HG02763 (cell line): ENCODE data around the gene ACO2.

Experiments used
- ATAC-seq: cut with Tn5 transposase; IDR thresholded peaks from one replicate; pipeline ENCODE4 v1.9.1; 2021; ENCODE audit warnings: mild to moderate bottlenecking, moderate library complexity; ENCODE audit not compliant: unreplicated experiment

ACO2 gene

DNA sequence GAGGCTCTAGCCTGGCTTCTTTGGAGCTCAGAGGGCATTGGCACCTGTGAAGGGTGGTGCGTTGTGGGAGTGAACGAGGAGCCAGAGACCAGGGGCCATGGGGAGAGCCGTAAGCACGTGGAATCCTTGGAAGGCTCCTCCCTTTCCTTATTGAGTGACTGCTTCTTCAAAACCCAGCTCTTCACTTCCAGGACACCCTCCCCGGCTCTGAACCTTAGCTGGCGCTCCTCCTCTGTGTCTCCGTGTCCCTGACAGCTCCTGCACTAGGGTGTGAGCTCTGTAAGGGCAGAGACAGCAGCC is 49.1 kb downstream of the ACO2 start:
- no peak for ATAC-seq

DNA sequence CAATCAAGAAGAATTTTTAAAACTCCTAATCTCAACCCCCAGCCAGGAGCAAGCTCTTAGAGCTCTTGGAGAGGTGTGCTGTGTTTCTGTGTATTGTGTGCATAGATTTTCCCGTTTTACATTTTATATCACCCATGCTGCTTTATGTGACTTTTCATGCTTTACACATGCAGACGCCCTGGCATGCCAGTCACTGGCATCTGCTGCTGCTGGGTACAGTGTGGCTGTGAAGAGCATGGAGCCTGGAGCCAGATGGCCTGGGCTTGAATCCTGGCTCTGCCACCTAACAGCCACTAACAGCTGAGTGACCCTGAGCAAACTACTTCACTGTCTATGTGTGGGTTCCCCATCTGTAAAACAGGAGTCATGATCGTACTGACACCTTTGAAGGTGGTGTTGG is 52.2 kb downstream of the ACO2 start:
- ATAC-seq = no peak

DNA sequence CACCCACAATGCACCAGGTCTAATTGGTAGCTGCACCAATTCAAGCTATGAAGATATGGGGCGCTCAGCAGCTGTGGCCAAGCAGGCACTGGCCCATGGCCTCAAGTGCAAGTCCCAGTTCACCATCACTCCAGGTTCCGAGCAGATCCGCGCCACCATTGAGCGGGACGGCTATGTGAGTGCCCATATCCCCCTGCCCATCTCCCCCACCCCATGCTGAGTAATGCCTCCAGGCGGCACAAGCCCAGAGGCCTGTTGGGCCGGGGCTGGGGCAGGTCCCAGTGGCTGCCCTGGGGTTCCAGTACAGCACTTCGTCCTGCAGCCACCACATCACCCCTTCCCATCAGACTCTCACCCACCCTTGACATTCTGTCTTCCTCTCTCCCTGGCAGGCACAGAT is 53.9 kb downstream of the ACO2 start:
- no peak for ATAC-seq

GRCh38 chr22:41523464-41524221 is 54.7 kb downstream of the ACO2 start:
- no peak for ATAC-seq

GRCh38 chr22:41524251-41524661 is 55.3 kb downstream of the ACO2 start:
- ATAC-seq = no peak

GRCh38 chr22:41524809-41525449 is 56.0 kb downstream of the ACO2 start:
- no peak for ATAC-seq

GRCh38 chr22:41525450-41526225 is 56.7 kb downstream of the ACO2 start:
- no peak for ATAC-seq

- no peak for ATAC-seq
Observed at GRCh38 chr22:41526226-41526829, 57.4 kb downstream of the ACO2 start.

DNA sequence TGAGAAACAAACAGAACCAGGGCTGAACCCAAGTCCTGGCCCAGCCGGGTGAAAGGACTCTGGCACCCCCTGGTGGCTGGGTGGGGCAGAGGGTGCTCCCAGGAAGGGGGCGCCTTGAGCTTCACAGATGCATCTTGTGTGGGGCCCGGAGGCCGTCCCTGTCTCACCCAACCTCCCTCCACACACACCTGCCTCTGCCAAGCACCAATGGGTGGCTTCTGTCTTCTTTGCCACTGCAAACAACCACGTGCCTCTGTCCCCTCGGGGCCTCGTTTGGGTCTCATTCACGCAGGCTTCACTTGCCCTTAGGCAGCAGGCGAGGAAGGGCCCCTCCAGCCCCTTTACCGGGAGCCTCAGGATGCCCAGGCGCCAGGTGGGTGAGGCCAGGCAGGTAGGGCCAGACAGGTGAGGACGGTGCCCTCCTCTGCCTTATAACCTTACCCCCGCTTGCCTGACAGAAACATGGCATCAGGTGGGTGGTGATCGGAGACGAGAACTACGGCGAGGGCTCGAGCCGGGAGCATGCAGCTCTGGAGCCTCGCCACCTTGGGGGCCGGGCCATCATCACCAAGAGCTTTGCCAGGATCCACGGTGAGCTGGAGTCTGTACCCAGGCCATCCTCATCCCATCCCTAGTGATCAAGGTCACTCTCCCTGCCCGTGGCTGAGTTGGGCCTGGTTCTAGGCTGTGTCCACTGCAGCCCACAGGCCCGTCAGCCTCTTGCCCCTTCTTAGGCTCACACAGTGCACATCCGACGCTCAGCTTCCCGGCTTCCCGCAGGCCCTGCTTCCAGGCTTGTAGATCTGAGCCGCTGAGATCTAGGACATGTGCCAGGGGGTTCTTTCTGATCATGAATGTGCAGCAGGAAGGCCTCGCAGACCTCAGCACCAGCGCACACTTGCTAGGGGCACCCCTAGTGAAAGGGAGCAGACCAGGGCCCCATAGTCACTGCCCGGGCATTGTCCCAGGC is 58.2 kb downstream of the ACO2 start:
- no peak for ATAC-seq

GRCh38 chr22:41528132-41528766 is 59.3 kb downstream of the ACO2 start:
- no peak for ATAC-seq

DNA sequence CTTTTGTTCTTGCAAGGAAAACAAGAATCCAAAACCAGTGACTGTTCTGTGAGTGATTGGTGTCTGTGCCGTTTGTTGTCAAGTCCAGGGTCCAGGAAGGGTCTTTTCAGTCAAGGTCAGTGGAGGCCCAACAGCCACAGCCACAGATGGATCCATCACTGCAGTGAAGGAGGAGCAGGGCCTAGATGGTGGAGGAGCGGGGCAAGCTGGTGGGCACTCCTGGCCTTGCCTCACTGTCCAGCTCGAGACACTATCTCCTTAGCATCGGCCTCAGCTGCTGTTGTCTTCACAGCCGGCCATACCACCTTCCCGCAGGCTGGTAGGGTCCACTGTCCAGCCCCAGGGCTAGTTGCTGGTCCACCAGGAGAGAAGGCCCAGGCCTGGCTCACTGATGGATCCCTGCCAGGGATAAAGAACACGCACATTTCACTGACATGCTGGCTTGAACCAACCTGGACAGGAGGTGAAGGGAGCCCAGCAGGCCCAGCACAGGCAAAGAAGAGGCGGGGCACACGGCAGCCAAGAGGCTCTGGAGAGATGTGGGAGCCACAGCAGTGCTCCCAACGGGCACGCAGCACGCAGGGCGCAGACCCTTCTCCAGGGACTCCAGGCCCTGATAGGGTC is 60.1 kb downstream of the ACO2 start:
- ATAC-seq = no peak

GRCh38 chr22:41530890-41531714 is 62.2 kb downstream of the ACO2 start:
- no peak for ATAC-seq

GRCh38 chr22:41531715-41532477 is 63.0 kb downstream of the ACO2 start:
- no peak for ATAC-seq

GRCh38 chr22:41532908-41533825 is 64.2 kb downstream of the ACO2 start:
- no peak for ATAC-seq

DNA sequence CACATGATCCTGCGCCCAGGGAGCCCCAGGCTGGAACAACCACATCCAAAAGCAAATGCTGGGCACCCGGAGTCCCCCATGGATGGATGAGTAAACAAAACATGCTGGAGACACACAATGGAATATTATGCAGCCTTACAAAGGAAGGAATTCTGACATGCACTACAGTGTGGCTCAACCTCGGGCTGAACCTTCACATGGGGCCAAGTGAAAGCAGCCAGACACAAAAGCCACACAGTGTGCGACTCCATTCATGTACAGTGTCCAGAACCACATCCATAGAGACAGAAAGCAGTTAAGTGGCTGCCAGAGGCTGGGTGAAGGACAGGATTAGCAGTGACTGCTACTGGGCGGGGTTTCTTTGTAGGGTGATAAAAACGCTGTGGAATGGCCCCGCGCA is 65.3 kb downstream of the ACO2 start:
- ATAC-seq = no peak

DNA sequence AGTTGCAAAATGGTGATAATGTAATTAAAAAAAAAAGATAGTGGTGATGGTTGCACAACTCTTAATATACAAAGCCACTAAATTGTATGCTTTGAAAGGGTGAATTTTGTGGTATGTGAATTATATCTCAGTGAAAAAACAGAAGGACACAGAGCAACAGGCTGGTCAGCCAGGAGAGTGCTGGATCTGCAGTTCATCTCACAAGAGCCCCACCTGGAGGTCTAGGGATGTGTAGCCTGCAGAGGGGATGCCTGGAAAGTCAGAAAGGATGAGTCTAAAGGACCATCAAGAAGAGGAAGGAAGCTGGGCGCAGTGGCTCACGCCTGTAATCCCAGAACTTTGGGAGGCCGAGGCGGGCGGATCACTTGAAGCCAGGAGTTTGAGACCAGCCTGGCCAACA is 66.3 kb downstream of the ACO2 start:
- ATAC-seq = no peak

DNA sequence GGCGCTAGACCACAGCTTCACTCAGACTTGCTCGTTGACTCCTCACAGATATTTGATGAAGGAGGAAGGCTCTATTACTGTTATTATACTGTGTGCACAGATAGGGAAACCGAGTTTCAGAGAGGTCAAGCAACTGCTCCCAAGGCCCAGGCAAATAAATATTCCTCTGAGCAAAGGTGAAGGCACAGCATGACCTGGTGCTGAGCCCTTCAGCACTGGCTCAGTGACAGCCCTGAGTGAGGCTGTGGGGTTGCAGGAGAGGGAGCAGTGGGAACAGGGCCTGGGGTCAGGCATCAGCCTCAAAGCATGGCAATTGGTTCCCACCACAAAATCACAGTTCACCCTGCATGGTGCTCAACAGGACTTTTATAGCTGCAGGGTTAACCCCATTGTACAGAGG is 68.3 kb downstream of the ACO2 start:
- no peak for ATAC-seq
